ENCODE measurements around the gene TMEM273.

- no peak for TF ChIP-seq CTCF (IDR thresholded peaks at IDR 0.05)
- no peak for TF ChIP-seq POLR2A (IDR thresholded peaks at IDR 0.05)
- TF ChIP-seq EP300 (IDR thresholded peaks at IDR 0.05), result no peak
Observed at GRCh38 chr10:49110684-49111319, 77.4 kb downstream of the TMEM273 start.

All from ovary (tissue), 3 donors.